ENCODE measurements around the gene BLOC1S6.

Gene BLOC1S6

GRCh38 chr15:45587863-45588170, 638 bp downstream of the BLOC1S6 start:
- DNase-seq (ENCODE audit: low read depth in 2 of 2, low spot score in 1 of 2) = no peak

GRCh38 chr15:45588219-45588875, 1.2 kb downstream of the BLOC1S6 start:
- DNase-seq (ENCODE audit: low read depth in 2 of 2, low spot score in 1 of 2) = no peak

- DNase-seq (ENCODE audit: low read depth in 2 of 2, low spot score in 1 of 2) = no peak
These were observed 2.1 kb downstream of the BLOC1S6 start for GRCh38 chr15:45589256-45589655.

- DNase-seq (ENCODE audit: low read depth in 2 of 2, low spot score in 1 of 2) = no peak
These were observed 7.1 kb downstream of the BLOC1S6 start for GRCh38 chr15:45594319-45594718.

- DNase-seq (ENCODE audit: low read depth in 2 of 2, low spot score in 1 of 2) = no peak
These were observed 7.8 kb downstream of the BLOC1S6 start for GRCh38 chr15:45594835-45595530.

- no peak for DNase-seq (ENCODE audit: low read depth in 2 of 2, low spot score in 1 of 2)
These were observed 16.7 kb downstream of the BLOC1S6 start for GRCh38 chr15:45603881-45604280.

GRCh38 chr15:45604326-45604725, 17.1 kb downstream of the BLOC1S6 start:
- no peak for DNase-seq (ENCODE audit: low read depth in 2 of 2, low spot score in 1 of 2)

GRCh38 chr15:45606413-45606812, 19.2 kb downstream of the BLOC1S6 start:
- no peak for DNase-seq (ENCODE audit: low read depth in 2 of 2, low spot score in 1 of 2)

- DNase-seq (ENCODE audit: low read depth in 2 of 2, low spot score in 1 of 2) = no peak
These were observed 19.7 kb downstream of the BLOC1S6 start for GRCh38 chr15:45606841-45607240.

GRCh38 chr15:45611305-45611704, 24.1 kb downstream of the BLOC1S6 start:
- no peak for DNase-seq (ENCODE audit: low read depth in 2 of 2, low spot score in 1 of 2)

- DNase-seq (ENCODE audit: low read depth in 2 of 2, low spot score in 1 of 2) = no peak
These were observed 25.7 kb downstream of the BLOC1S6 start for GRCh38 chr15:45612790-45613415.

- DNase-seq (ENCODE audit: low read depth in 2 of 2, low spot score in 1 of 2) = no peak
These were observed 29.7 kb downstream of the BLOC1S6 start for GRCh38 chr15:45616901-45617323.

- DNase-seq (ENCODE audit: low read depth in 2 of 2, low spot score in 1 of 2) = no peak
These were observed 31.6 kb downstream of the BLOC1S6 start for GRCh38 chr15:45618813-45619212.

- DNase-seq (ENCODE audit: low read depth in 2 of 2, low spot score in 1 of 2) = no peak
These were observed 41.0 kb downstream of the BLOC1S6 start for GRCh38 chr15:45628136-45628535.

GRCh38 chr15:45630917-45631691, 43.9 kb downstream of the BLOC1S6 start:
- DNase-seq (ENCODE audit: low read depth in 2 of 2, low spot score in 1 of 2) = no peak

- DNase-seq (ENCODE audit: low read depth in 2 of 2, low spot score in 1 of 2) = no peak
These were observed 44.6 kb downstream of the BLOC1S6 start for GRCh38 chr15:45631776-45632175.

GRCh38 chr15:45634432-45635190, 47.4 kb downstream of the BLOC1S6 start, which contains the start of gene SQOR:
SQOR (plus strand) TSS chr15:45635029; CDS start chr15:45658924, 23,895 bp downstream.
- peak; percentile 24 to 49 for DNase-seq (ENCODE audit: low read depth in 2 of 2, low spot score in 1 of 2)

- peak; percentile 33 to 40 for DNase-seq (ENCODE audit: low read depth in 2 of 2, low spot score in 1 of 2)
These were observed 48.0 kb downstream of the BLOC1S6 start for GRCh38 chr15:45635191-45635638.

GRCh38 chr15:45635763-45636292, 48.6 kb downstream of the BLOC1S6 start:
- no peak for DNase-seq (ENCODE audit: low read depth in 2 of 2, low spot score in 1 of 2)

- DNase-seq (ENCODE audit: low read depth in 2 of 2, low spot score in 1 of 2) = no peak
These were observed 50.0 kb downstream of the BLOC1S6 start for GRCh38 chr15:45637141-45637540.

Measured in stimulated activated CD8-positive, alpha-beta memory T cell treated with anti-CD3 and anti-CD28 coated beads, Interleukin-4, amount 100 ng/mL, for 4 hours (primary cell).